ENCODE results near the gene EXD3.

The EXD3 gene

GRCh38 chr9:137371946-137372651 lies 50.9 kb downstream of the EXD3 start:
- DNase-seq (ENCODE audit: low spot score), result no peak
- POLR2A ChIA-PET (ENCODE audit: low non-redundant PET), result no interaction called here
- no peak for TF ChIP-seq CTCF (conservative IDR thresholded peaks at IDR 0.05; ENCODE audit: low read depth)
- CTCF ChIA-PET, result no interaction called here
- no peak overlapping the region; the same call in 1 of the 2 replicates for H3K27ac ChIP-seq

GRCh38 chr9:137371521-137371941 lies 51.4 kb downstream of the EXD3 start:
- DNase-seq (ENCODE audit: low spot score), result no peak
- no peak overlapping the region for H3K27ac ChIP-seq
- TF ChIP-seq CTCF (conservative IDR thresholded peaks at IDR 0.05; ENCODE audit: low read depth), result no peak
- ChIA-PET CTCF (interaction anchor here (1.0 kb wide), 1 partner anchor 52 kb away, joined by 3 read pairs; the partner anchor contains the start of genes EXD3 and NOXA1), POLR2A (ENCODE audit: low non-redundant PET) (no interaction called here)

GRCh38 chr9:137370865-137371520 lies 52.0 kb downstream of the EXD3 start:
- H3K27ac ChIP-seq, result no peak overlapping the region
- ChIA-PET CTCF (interaction anchor here (1.0 kb wide), 1 partner anchor 52 kb away, joined by 3 read pairs; the partner anchor contains the start of genes EXD3 and NOXA1), POLR2A (ENCODE audit: low non-redundant PET) (no interaction called here)
- no peak for TF ChIP-seq CTCF (conservative IDR thresholded peaks at IDR 0.05; ENCODE audit: low read depth)
- no peak for DNase-seq (ENCODE audit: low spot score)

- CTCF ChIA-PET, result interaction anchor here (0.6 to 1.0 kb wide), 3 partner anchors 8 to 249 kb away, joined by 3 read pairs; partner anchors contain the start of genes EHMT1, EXD3 and NOXA1
- DNase-seq (ENCODE audit: low spot score), result no peak
- no peak for TF ChIP-seq CTCF (conservative IDR thresholded peaks at IDR 0.05; ENCODE audit: low read depth)
- no peak overlapping the region for H3K27ac ChIP-seq
- POLR2A ChIA-PET (ENCODE audit: low non-redundant PET), result interaction anchor here (0.6 kb wide), 1 partner anchor 8 kb away, joined by 6 read pairs; no protein-coding TSS in a partner anchor
Measured at GRCh38 chr9:137369911-137370764, 52.8 kb downstream of the EXD3 start.

GRCh38 chr9:137369061-137369787 lies 53.7 kb downstream of the EXD3 start:
- ChIA-PET CTCF (interaction anchor here (0.6 kb wide), 1 partner anchor 250 kb away, joined by 3 read pairs; the partner anchor contains the start of gene EHMT1), POLR2A (ENCODE audit: low non-redundant PET) (no interaction called here)
- no peak for TF ChIP-seq CTCF (conservative IDR thresholded peaks at IDR 0.05; ENCODE audit: low read depth)
- DNase-seq (ENCODE audit: low spot score), result no peak
- no peak overlapping the region for H3K27ac ChIP-seq

Data from RWPE1 (cell line).